ENCODE results near the gene AVL9. TPM values are rescaled to one million over a fixed set of nuclear protein-coding genes. Genes with fewer than 3 reads are reported as not detected.

AVL9 gene
- total and polyA plus RNA-seq, 2 of the 13 experiments (the other 11 are each of a cell fraction or from before 2014, with no cell fraction given), result 29.9 to 48.0 TPM

- 93% methylated on average over 4 of the region's 4 CpGs for WGBS (ENCODE audit: low lambda C conversion rate)
- DNase-seq (ENCODE audit: low spot score) (no peak), FAIRE-seq (no peak), ATAC-seq (no peak)
- ChIA-PET CTCF (ENCODE audit: low intra/inter-chr PET ratio, low total read pairs) (no interaction called here), POLR2A (no interaction called here)
- no TSS peak for BruUV-seq (replicated peaks)
- Histone ChIP-seq H3K4me3 (replicated peaks in 1 of 3; ENCODE audit: insufficient read depth in 1 of 3, low read depth in 2 of 3, low read length in 3 of 3) (no peak overlapping the region), H3K27me3 (ENCODE audit: control insufficient read depth in 1 of 2, insufficient read depth in 2 of 2, low read length in 2 of 2) (no peaks in the 10 kb centered on the region), H3K9ac (ENCODE audit: insufficient read depth, low read depth, low read length) (no peak overlapping the region), H2AFZ (ENCODE audit: low read length) (no peak overlapping the region), H4K20me1 (ENCODE audit: insufficient read depth, low read length) (no peaks in the 10 kb centered on the region), H3K27ac (ENCODE audit: extremely low read length, insufficient read depth, low read length) (no peak overlapping the region), H3K79me2 (ENCODE audit: insufficient read depth, low read length) (no peaks in the 10 kb centered on the region), H3K4me1 (ENCODE audit: insufficient read depth, low read length) (peaks cover 18% of the 10 kb centered on the region), H3K9me3 (ENCODE audit: low read length) (no peaks in the 10 kb centered on the region), H3K4me2 (ENCODE audit: low read depth, low read length) (no peak overlapping the region), H3K36me3 (replicated peaks in 1 of 2; ENCODE audit: control insufficient read depth in 1 of 2, insufficient read depth in 2 of 2, low read length in 2 of 2) (peaks cover 12 to 19% of the 10 kb centered on the region in 2 experiments; a peak in 4 of 5 replicates)
- intact Hi-C loops (cut with micrococcal nuclease; ENCODE audit: unreplicated experiment), result no loop called here
- in situ Hi-C loops (cut with HindIII; ENCODE audit: extremely low pct_ligation_motif_present, low pct_unique_long_range_greater_than_20kb), result no loop called here
- TF ChIP-seq, protein P1, sequence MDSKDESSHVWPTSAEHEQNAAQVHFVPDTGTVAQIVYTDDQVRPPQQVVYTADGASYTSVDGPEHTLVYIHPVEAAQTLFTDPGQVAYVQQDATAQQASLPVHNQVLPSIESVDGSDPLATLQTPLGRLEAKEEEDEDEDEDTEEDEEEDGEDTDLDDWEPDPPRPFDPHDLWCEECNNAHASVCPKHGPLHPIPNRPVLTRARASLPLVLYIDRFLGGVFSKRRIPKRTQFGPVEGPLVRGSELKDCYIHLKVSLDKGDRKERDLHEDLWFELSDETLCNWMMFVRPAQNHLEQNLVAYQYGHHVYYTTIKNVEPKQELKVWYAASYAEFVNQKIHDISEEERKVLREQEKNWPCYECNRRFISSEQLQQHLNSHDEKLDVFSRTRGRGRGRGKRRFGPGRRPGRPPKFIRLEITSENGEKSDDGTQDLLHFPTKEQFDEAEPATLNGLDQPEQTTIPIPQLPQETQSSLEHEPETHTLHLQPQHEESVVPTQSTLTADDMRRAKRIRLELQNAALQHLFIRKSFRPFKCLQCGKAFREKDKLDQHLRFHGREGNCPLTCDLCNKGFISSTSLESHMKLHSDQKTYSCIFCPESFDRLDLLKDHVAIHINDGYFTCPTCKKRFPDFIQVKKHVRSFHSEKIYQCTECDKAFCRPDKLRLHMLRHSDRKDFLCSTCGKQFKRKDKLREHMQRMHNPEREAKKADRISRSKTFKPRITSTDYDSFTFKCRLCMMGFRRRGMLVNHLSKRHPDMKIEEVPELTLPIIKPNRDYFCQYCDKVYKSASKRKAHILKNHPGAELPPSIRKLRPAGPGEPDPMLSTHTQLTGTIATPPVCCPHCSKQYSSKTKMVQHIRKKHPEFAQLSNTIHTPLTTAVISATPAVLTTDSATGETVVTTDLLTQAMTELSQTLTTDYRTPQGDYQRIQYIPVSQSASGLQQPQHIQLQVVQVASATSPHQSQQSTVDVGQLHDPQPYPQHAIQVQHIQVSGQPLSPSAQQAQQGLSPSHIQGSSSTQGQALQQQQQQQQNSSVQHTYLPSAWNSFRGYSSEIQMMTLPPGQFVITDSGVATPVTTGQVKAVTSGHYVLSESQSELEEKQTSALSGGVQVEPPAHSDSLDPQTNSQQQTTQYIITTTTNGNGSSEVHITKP (CRISPR knock-in tag; IDR thresholded peaks at IDR 0.05; ENCODE audit: low read depth), result no peak
- no peak for TF ChIP-seq ATM (IDR thresholded peaks at IDR 0.05; ENCODE audit: borderline replicate concordance)
- no peak for TF ChIP-seq ZNF75D (CRISPR knock-in tag; IDR thresholded peaks at IDR 0.05; ENCODE audit: borderline replicate concordance)
- no peak for TF ChIP-seq ZBTB1 (CRISPR knock-in tag; IDR thresholded peaks at IDR 0.05; ENCODE audit: borderline replicate concordance)
- TF ChIP-seq ZNF432 (CRISPR knock-in tag; IDR thresholded peaks at IDR 0.05; ENCODE audit: borderline replicate concordance), result no peak
- TF ChIP-seq ZNF17 (CRISPR knock-in tag; IDR thresholded peaks at IDR 0.05), result no peak
- TF ChIP-seq NCOA1 (CRISPR knock-in tag; IDR thresholded peaks at IDR 0.05), result no peak
- TF ChIP-seq, protein P2, sequence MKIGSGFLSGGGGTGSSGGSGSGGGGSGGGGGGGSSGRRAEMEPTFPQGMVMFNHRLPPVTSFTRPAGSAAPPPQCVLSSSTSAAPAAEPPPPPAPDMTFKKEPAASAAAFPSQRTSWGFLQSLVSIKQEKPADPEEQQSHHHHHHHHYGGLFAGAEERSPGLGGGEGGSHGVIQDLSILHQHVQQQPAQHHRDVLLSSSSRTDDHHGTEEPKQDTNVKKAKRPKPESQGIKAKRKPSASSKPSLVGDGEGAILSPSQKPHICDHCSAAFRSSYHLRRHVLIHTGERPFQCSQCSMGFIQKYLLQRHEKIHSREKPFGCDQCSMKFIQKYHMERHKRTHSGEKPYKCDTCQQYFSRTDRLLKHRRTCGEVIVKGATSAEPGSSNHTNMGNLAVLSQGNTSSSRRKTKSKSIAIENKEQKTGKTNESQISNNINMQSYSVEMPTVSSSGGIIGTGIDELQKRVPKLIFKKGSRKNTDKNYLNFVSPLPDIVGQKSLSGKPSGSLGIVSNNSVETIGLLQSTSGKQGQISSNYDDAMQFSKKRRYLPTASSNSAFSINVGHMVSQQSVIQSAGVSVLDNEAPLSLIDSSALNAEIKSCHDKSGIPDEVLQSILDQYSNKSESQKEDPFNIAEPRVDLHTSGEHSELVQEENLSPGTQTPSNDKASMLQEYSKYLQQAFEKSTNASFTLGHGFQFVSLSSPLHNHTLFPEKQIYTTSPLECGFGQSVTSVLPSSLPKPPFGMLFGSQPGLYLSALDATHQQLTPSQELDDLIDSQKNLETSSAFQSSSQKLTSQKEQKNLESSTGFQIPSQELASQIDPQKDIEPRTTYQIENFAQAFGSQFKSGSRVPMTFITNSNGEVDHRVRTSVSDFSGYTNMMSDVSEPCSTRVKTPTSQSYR (CRISPR knock-in tag; IDR thresholded peaks at IDR 0.05; ENCODE audit: borderline replicate concordance), result no peak
- no peak for TF ChIP-seq ZZZ3 (CRISPR knock-in tag; IDR thresholded peaks at IDR 0.05; ENCODE audit: borderline replicate concordance)
- no peak for TF ChIP-seq ZFY (CRISPR knock-in tag; IDR thresholded peaks at IDR 0.05)
- TF ChIP-seq, protein P3, sequence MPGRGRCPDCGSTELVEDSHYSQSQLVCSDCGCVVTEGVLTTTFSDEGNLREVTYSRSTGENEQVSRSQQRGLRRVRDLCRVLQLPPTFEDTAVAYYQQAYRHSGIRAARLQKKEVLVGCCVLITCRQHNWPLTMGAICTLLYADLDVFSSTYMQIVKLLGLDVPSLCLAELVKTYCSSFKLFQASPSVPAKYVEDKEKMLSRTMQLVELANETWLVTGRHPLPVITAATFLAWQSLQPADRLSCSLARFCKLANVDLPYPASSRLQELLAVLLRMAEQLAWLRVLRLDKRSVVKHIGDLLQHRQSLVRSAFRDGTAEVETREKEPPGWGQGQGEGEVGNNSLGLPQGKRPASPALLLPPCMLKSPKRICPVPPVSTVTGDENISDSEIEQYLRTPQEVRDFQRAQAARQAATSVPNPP (CRISPR knock-in tag; IDR thresholded peaks at IDR 0.05), result no peak
- no peak for TF ChIP-seq JUN (CRISPR knock-in tag; IDR thresholded peaks at IDR 0.05)
- no peak for TF ChIP-seq ZNF570 (CRISPR knock-in tag; IDR thresholded peaks at IDR 0.05; ENCODE audit: borderline replicate concordance)
- TF ChIP-seq CCDC6 (CRISPR knock-in tag; IDR thresholded peaks at IDR 0.05), result no peak
- TF ChIP-seq SMARCE1 (IDR thresholded peaks at IDR 0.05; ENCODE audit: borderline replicate concordance), result no peak
- TF ChIP-seq, protein P4, sequence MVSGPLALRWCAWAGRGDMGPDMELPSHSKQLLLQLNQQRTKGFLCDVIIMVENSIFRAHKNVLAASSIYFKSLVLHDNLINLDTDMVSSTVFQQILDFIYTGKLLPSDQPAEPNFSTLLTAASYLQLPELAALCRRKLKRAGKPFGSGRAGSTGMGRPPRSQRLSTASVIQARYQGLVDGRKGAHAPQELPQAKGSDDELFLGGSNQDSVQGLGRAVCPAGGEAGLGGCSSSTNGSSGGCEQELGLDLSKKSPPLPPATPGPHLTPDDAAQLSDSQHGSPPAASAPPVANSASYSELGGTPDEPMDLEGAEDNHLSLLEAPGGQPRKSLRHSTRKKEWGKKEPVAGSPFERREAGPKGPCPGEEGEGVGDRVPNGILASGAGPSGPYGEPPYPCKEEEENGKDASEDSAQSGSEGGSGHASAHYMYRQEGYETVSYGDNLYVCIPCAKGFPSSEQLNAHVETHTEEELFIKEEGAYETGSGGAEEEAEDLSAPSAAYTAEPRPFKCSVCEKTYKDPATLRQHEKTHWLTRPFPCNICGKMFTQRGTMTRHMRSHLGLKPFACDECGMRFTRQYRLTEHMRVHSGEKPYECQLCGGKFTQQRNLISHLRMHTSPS (CRISPR knock-in tag; IDR thresholded peaks at IDR 0.05; ENCODE audit: low read depth), result no peak
- no peak for TF ChIP-seq ATF7-NPFF (CRISPR knock-in tag; IDR thresholded peaks at IDR 0.05; ENCODE audit: low read depth)
Measured at GRCh38 chr7:32592701-32593100, 97.4 kb downstream of the AVL9 start.

Data from HepG2 (cell line).